SIG-M5 (cell line): Measurements from ENCODE around the gene UGT1A9.

Source experiments
- DNase-seq: peaks from one replicate; lab custom pipeline; 2025; lab: John Stamatoyannopoulos, UW

The UGT1A9 gene

DNA sequence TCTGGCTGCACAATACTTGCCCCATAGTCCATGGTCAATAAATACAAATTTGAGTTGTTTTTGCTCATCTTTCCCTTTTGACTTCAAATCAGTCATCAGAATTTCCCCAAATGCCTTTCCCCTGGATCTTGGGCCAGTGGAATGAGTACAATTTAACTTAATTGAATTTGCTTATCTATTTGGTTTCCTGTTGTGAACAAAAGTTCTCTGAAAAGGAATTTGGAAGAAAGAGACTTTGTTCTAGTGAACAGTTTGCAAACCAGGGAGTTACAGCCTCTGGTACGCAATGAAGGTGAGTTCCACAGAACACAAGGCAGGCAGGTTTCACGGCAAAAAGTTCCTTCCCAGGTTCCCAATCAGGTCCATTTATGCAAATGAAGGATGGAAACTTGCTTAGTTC lies 87.2 kb downstream of the UGT1A9 start:
- no peak for DNase-seq

DNA sequence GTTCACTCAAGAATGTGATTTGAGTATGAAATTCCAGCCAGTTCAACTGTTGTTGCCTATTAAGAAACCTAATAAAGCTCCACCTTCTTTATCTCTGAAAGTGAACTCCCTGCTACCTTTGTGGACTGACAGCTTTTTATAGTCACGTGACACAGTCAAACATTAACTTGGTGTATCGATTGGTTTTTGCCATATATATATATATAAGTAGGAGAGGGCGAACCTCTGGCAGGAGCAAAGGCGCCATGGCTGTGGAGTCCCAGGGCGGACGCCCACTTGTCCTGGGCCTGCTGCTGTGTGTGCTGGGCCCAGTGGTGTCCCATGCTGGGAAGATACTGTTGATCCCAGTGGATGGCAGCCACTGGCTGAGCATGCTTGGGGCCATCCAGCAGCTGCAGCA lies 88.3 kb downstream of the UGT1A9 start, which contains the start of gene UGT1A1:
UGT1A1 (plus strand) TSS at position 228 of the 400 bp plus-strand sequence; CDS start at position 246, 18 bp downstream.
- DNase-seq: no peak

DNA sequence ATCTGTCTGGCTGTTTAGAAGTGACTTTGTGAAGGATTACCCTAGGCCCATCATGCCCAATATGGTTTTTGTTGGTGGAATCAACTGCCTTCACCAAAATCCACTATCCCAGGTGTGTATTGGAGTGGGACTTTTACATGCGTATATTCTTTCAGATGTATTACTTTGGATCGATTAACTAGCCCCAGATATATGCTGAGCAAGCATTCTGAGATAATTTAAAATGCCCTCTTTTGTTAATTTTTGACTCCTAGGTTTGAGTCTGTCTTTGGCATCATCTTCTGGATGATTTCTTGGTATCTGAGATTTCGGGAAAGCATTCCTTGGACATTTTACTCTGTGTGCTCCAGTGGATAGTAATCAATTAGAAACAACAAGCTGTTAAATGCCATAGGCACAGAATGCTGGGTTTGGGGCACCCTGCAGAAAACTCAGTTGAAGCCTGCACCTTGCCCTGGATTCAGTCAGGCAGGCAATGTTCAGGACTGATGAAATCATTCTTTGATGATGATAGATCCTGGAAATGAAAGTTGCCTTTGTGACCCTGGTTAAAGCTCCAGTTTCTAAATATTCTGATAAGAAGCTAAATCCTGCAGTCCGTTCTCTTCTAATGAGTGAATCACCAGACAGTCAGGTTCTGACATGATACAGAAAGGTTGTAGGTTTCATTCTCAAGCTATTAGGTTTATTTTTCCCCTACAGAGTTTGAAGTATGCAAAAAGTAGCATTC lies 89.5 kb downstream of the UGT1A9 start:
- no peak for DNase-seq

DNA sequence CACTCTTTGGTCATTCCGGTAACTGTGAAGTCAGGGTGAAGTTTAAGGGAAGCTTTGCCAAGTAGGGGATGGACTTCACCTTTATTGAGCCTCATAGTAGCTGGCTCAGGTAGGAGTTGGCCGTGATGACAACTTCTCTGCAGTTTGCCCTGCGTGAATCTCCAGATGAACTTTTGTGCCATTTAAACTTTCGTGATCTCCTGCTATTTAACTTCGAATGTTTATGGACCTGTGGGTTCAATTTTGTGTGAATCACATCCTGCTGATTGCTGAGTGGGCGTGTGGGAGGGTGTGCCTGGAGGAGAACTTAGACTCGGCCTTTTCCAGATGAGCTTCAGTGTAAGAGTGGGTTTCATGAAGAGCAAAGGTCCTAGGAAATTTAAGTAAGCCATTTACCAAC lies 92.6 kb downstream of the UGT1A9 start:
- DNase-seq: no peak

DNA sequence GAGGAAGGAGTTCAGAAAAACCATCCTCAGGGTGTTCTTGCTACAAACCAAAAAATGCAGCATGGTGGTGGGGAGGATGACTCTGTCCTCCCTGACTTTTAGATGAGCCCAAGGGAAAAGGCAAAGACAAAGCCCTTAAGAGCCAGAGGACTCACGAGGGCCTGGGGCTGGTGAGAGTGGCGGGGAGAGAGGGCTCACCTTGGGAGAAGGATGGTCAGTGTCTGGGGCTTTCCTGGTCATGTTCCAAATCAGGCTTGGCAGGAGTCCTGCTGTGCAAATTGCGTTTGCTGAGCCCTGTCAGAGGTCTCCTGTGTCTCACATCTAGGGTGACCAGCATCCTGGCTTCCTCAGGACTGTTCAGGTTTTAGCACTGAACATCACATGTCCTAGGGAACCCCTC lies 93.1 kb downstream of the UGT1A9 start:
- DNase-seq: no peak

DNA sequence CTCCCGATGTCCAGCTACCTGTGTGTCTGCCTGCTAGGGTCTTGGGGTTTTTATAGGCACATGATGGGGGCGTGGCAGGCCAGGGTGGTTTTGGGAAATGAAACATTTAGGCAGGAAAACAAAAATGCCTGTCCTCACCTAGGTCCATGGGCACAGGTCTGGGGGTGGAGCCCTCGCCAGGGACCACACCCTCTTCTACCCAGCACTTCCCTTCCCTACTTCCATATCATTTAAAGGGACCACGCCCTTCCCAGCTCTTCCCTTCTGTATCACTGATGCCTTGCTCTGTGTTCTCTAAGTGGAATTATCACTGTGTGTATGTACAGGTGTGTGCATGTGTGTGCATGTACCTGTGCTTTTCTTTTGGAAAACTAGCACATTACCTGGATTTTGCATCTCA lies 94.7 kb downstream of the UGT1A9 start:
- DNase-seq: no peak

DNA sequence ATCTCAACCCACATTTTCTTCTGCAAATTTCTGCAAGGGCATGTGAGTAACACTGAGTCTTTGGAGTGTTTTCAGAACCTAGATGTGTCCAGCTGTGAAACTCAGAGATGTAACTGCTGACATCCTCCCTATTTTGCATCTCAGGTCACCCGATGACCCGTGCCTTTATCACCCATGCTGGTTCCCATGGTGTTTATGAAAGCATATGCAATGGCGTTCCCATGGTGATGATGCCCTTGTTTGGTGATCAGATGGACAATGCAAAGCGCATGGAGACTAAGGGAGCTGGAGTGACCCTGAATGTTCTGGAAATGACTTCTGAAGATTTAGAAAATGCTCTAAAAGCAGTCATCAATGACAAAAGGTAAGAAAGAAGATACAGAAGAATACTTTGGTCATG lies 96.4 kb downstream of the UGT1A9 start:
- DNase-seq: no peak

DNA sequence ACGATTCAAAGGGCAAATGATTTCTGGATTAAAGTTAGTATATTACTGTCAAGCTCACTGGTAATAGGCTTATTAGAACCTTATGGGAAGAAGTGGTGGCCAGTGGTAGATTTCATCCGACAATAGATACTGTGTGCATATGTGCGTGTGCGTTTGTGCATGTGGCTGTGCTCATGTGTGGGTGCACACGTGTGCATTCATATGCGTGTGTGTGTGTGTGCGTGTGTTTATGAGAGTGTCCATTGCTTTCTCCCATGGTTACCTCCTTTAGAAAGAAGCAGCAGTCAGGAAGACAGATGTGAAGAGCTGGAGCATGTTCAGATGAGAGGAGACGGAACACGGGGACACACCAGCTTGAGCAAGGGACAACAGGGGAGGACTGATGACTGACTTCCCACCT lies 97.6 kb downstream of the UGT1A9 start:
- DNase-seq: no peak

DNA sequence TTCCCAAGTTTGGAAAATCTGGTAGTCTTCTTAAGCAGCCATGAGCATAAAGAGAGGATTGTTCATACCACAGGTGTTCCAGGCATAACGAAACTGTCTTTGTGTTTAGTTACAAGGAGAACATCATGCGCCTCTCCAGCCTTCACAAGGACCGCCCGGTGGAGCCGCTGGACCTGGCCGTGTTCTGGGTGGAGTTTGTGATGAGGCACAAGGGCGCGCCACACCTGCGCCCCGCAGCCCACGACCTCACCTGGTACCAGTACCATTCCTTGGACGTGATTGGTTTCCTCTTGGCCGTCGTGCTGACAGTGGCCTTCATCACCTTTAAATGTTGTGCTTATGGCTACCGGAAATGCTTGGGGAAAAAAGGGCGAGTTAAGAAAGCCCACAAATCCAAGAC lies 100.5 kb downstream of the UGT1A9 start:
- DNase-seq: no peak

DNA sequence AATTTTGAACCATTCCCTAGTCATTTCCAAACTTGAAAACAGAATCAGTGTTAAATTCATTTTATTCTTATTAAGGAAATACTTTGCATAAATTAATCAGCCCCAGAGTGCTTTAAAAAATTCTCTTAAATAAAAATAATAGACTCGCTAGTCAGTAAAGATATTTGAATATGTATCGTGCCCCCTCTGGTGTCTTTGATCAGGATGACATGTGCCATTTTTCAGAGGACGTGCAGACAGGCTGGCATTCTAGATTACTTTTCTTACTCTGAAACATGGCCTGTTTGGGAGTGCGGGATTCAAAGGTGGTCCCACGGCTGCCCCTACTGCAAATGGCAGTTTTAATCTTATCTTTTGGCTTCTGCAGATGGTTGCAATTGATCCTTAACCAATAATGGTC lies 100.9 kb downstream of the UGT1A9 start:
- DNase-seq: no peak

DNA sequence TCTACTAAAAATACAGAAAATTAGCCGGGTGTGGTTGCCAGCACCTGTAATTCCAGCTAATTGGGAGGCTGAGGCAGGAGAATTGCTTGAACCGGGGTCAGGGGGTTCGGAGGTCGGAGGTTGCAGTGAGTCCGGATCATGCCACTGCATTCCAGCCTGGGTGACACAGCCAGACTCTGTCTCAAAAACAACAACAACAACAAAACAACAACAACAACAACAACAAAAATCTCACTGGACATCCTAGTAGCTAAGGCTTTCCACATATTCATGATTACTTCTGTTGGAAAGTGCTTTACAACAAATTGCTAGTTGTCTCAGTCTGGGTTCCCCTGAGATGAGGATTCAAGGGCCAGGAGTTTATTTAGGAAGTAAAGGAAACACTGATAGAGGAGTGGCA lies 102.2 kb downstream of the UGT1A9 start:
- no peak for DNase-seq

DNA sequence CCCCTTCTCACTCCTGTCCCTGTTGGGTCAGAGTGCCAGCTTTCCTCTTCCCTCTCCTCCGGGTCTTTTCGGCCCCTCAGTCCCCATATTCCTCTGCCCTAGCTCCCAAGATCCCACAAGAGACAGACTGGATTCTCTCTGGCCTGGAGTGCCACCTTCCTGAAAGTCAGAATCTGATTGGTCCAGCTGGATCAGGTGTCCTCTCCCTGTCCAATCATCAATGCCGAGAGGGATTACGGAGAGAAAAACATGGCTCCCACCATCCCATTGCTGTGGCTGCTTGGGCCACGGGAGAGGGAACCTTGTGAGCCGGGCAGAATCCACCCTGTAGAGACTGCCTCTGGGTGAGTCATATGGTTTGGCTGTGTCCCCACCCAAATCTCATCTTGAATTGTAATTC lies 103.7 kb downstream of the UGT1A9 start:
- DNase-seq: no peak

DNA sequence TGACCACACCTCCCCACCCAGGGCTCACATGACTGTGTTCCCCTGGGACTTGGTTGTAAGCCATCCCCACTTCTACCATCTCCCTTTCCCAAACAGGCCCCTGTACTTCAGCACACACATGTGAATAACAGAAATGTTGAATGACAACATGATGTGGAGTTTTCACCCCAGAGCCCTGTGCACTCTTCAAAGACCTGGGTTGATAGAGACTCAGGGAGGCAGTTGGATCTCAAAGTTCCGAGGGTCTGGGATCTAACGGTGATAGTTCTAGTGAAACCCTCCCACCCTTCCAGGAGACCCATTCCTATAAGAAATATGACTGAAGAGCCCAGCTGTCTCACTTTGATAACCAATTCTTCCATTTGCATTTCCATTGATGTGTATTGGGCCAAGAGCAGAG lies 106.3 kb downstream of the UGT1A9 start, which contains the start of gene MROH2A:
MROH2A (plus strand) TSS at position 301 of the 400 bp plus-strand sequence. CDS start 1,029 bp downstream, outside the sequence.
- DNase-seq: no peak

DNA sequence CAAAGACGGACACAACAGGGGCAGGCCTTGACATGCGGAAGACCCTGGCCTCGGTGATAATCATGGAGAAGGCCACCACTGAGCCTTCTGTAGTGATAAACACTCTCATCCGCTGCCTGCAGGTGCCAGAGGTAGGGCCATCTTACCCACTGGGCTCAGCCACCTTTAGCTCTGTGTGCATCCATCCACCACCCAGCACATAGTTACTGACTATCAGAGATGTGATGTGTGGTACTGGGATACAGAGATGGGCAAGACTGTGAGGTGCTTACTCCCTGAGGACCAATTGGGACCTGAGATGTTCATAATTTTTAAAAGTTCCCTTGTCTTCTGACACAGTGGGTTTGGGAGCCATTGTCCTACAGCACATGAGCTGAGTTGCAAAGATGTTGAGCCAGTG lies 108.0 kb downstream of the UGT1A9 start:
- no peak for DNase-seq

DNA sequence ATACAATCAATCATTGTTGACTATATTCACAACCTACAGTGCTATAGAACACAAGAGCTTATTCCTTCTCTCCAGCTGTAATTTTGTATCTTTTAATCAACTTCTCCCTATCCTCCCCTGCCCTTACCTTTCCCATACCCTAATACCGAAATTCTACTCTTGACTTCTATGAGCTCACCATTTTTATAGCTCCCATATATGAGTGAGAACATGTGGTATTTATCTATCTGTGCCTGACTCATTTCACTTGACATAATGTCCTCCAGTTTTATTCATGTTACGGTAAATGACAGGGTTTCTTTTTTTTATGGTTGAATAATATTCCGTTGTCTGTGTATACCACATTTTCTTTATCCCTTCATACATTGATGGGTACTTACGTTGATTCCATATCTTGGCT lies 109.1 kb downstream of the UGT1A9 start:
- no peak for DNase-seq

DNA sequence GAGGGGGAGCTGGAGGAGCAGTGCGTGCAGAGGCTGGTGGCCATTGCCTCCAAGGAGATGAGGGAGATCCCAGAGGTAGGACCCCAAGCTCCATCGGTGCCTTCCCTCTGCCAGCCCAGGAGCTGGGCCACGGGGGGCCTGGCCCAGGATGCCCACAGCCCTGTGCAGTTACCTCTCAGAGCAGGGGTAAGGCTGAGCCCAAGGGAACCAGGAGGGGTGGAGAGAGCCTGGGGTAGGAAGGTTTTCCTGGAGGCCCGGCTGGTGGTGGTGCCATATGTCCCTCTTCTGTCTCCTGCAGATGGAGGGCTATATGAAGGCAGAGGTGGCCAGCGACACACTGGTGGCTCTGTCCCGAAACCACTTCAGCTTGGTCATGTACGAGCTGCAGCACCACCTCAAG lies 117.9 kb downstream of the UGT1A9 start:
- no peak for DNase-seq

DNA sequence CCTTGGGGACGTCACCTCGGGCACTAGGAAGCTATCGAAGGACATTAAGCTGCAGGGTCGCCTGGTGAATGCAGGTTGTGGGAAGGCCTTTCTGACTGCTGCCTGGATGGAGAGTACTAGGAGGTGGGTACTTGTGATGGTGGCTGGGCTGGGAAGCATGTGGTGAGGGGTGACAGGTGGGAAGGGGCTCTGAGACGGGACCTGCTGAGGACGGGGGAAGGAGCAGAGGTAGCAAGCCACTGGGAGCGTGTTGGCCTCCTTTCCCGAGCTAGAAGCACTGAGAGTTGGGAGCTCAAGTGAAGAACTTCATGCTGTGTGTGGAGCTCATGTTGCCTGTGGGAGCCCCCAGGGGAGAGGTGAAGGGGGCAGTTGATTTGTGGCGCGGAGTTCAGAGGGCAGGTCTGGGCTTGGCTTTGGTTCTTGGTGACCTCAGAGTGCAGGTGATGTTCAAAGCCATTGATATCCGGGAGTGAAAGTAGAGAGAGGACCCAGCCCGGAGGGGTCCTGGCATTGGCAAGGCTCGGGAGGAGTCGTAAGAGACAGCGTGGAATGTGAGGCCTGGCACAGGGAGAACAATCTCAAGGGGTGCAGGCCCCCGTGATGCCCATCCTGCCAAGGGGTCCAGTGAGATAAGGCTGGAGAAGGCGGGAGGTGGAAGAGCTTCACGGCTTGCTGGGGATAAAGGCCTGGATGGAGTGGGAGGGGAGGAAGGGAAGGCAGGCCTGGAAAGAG lies 119.6 kb downstream of the UGT1A9 start:
- DNase-seq: no peak

DNA sequence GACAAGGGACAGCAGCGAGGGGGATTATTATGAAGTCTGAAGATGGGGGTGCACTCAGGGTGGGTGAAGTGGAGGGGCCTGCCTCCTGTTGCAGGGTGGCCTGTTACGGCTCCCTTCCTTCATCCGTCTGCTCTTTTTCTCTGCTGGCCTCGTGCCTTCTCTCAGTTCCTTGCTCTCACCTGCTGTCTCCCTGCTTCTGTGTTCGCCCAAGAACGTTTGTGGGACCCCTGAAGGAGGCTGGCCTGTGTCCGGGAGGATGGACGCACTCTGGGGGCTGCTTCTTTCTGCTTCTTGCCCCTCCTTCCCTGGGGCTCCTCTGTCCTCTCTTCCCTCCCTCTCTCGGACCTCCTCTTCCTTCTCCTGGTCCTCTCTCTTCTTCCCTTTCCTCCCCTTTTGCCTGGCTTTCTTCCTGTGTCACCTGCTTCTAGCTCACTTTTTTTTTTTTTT lies 120.2 kb downstream of the UGT1A9 start:
- no peak for DNase-seq

DNA sequence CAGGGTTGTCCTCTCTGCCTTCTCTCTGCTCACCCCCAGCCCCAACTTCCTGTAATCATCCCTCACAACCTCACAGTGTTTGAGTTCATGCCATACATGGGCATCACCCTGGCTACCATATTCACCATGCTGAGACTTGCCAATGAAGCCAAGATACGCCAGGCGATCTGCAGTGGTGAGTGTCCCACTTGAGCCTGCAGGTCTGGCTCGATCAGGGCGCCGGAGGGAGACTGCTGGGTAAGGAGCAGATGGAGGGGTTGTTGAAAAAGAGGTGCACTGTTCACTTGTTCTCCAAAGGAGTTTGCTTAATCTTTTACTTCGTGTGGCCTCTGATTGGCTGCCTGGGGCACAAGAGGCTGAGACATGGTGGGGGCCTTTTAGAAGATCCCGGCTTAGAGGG lies 121.0 kb downstream of the UGT1A9 start:
- DNase-seq: no peak

DNA sequence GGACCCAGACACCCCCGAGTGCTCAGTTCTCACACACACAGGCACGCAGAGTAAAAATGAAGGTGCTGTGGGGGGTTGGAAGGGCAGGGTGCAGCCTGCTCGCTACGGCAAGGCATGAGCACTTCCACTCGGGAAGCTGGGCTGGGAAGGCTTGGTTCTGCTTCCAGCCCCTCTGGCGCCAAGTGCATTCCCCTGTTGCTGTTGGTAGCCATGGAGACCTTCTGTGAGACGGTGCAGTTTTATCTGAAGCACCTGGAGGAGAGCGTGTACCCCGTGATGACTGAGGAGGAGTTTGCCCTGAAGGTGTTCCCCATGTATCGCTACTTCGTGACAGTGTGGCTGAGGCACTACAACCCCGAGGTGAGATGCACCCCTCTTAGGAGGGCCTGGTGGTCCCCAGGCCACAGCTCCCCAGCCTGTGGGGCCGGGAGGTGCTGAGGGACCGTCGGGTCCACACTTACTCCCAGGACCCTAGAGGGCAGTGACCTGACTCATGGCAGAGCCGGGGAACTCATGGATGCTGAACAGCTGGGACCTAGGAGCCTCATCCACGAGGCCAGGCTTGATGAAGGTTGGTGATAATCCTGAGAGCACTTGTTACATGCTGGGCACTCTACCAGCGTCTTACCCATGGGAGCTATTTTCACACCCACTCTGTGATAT lies 121.9 kb downstream of the UGT1A9 start:
- no peak for DNase-seq

DNA sequence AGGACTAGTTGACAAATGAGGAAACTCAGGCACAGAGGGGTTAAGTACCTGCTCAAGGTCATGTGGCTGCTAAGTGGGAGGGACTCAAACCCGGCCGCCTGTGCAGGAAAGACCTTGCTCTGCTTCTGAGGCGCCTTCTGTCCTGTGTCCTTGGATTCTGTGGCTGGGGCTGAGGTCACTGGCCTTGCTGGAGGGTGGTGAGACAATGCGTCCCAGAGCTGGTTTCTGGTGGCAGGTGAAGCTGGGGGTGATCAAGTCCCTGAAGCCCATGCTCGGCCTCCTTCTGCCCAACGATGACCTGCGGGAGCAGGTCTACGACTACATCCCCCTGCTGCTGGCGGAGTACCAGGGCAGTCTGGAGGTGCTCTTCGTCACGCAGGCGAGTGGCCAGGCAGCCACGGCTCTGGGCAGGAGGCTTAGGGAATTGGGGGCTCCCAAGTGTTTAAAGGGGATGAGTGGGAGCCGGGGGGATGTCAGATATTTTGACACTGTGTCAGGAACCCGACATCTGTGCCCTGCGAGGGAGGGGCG lies 122.5 kb downstream of the UGT1A9 start:
- DNase-seq: no peak

DNA sequence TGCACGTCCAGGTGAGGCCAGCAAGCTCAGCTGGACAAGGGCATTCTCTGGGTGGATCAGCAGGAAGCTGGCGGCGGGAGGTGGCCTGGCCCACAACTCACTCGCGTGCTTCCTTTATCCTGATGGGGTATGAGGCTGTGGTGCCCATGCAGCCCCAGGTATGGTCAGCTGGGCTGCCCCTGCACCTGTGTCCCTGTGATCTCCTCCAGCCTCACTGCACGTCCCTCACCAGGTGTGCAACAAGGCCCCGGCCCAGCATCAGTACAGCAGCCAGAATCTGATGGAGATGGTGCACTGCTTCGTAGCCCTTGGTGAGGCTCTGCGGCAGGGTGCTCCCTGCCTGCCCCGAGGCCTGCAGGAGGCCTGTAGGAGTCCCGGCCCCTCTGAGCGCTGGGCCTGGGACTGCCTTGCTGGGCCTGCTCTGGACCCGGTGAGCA lies 124.1 kb downstream of the UGT1A9 start:
- no peak for DNase-seq

DNA sequence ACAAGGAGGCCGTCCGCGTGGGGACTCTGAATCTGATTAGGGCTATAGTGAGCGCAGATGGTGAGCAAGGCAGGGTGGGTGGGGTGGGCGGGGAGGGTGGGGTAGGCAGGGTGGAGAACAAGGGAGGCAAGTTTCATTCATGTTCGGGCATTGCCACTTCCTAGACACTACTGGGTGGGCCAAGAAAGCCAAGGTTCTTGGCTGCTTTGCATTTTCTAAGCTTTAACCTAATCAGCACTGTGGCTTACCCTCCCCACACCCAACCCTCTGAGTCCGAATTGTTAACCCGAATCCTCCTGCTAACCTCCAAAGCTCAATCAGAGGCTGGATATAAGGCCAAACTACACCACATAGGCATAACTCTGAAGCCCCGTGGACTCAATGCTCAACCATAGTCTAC lies 124.6 kb downstream of the UGT1A9 start:
- no peak for DNase-seq
